Tibial artery (tissue), 4 donors: Measurements from ENCODE around the gene TSPAN7.

Experiments
- DNase-seq, 2 donors: peaks; one replicate each; pipeline ENCODE4 v3.0.0-alpha.2; 2019
- H3K27ac ChIP-seq, 2 donors: fragments of 200-600 bp; sonication (generic) in 1 of 2; 1 replicate in 1 of 2; 2 replicates in 1 of 2; pipeline ENCODE4 v1.5.1; 2018 to 2019; ENCODE audit warnings: mild to moderate bottlenecking in 1 of 2
- H3K27me3 ChIP-seq, 2 donors: fragments of 200-600 bp; sonication (generic) in 1 of 2; one replicate each; pipeline versions ENCODE4 v1.5.1 to v1.6.0; 2016 to 2019
- H3K36me3 ChIP-seq, 3 donors: fragments of 200-600 bp; sonication (generic) in 2 of 3; one replicate each; pipeline ENCODE4 v1.5.1; 2016 to 2019; ENCODE audit warnings: mild to moderate bottlenecking in 2 of 3
- H3K4me1 ChIP-seq, 4 donors: fragments of 200-600 bp; sonication (generic) in 2 of 4; 1 replicate in 3 of 4; 2 replicates in 1 of 4; pipeline ENCODE4 v1.5.1; 2016 to 2019
- H3K4me3 ChIP-seq, 2 donors: fragments of 200-600 bp; sonication (generic) in 1 of 2; 1 replicate in 1 of 2; 2 replicates in 1 of 2; pipeline ENCODE4 v1.5.1; 2018 to 2019; ENCODE audit warnings: mild to moderate bottlenecking in 2 of 2
- H3K9me3 ChIP-seq, 3 donors: fragments of 200-600 bp; sonication (generic) in 1 of 3; one replicate each; pipeline ENCODE4 v1.5.1; 2016 to 2019
- CTCF ChIP-seq, 2 experiments: fragments of 200-600 bp in 1 of 2; fragments of 450-650 bp in 1 of 2; IDR thresholded peaks; one replicate each; pipeline ENCODE4 v1.5.1; 2017 to 2019; ENCODE audit warnings: antibody characterized with exemption in 2 of 2, mild to moderate bottlenecking in 1 of 2, moderate library complexity in 1 of 2
- intact Hi-C: fragments of 100-400 bp; cut with DNase I; formaldehyde crosslinking; loops from one replicate; pipeline ENCODE4 v1.15.0; 2023; ENCODE audit warnings: low total_unique reads

Gene TSPAN7

DNA sequence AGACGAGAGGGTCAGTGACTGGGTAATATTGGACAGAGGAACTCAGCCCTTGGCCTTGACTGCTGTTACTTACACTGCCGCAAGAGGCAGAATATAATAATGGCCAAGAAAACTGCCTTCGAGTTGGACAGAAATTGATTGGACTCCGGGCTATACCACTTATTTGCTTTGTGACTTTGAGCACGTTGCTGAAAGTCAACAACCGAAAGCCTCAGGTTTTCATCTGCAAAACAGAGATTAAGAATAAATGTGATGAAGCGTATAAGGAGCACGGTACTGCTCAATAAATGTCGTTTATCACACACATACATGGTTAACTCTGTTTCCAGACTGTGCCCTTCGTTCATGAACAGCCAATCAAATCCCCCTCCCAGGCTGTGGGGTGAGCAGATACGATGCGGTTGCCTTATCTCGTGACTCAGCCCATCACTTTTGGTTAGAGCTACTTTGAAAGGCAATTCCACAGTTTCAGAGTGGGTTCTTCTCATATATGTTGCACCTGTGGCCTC, 91.6 kb downstream of the TSPAN7 start:
- H3K36me3 ChIP-seq, result no peaks in the 10 kb centered on the region
- H3K4me3 ChIP-seq, result no peak overlapping the region
- H3K9me3 ChIP-seq, result no peaks in the 10 kb centered on the region
- no peaks in the 10 kb centered on the region for H3K4me1 ChIP-seq
- H3K27me3 ChIP-seq, result no peaks in the 10 kb centered on the region
- intact Hi-C loops, result no loop called here
- no peak for DNase-seq
- TF ChIP-seq CTCF (IDR thresholded peaks at IDR 0.05), result no peak
- H3K27ac ChIP-seq, result no peak overlapping the region

GRCh38 chrX:38654302-38654701, 93.0 kb downstream of the TSPAN7 start:
- intact Hi-C loops, result no loop called here
- no peak for DNase-seq
- Histone ChIP-seq H3K27ac (no peak overlapping the region), H3K27me3 (no peaks in the 10 kb centered on the region), H3K4me3 (no peak overlapping the region), H3K36me3 (no peaks in the 10 kb centered on the region), H3K4me1 (no peaks in the 10 kb centered on the region), H3K9me3 (no peaks in the 10 kb centered on the region)
- TF ChIP-seq CTCF (IDR thresholded peaks at IDR 0.05), result peak; percentile 13 to 35

- no peak for TF ChIP-seq CTCF (IDR thresholded peaks at IDR 0.05)
- H3K9me3 ChIP-seq, result no peaks in the 10 kb centered on the region
- H3K36me3 ChIP-seq, result no peaks in the 10 kb centered on the region
- H3K4me1 ChIP-seq, result no peaks in the 10 kb centered on the region
- no peaks in the 10 kb centered on the region for H3K27me3 ChIP-seq
- no peak overlapping the region for H3K4me3 ChIP-seq
- DNase-seq, result no peak
- no peak overlapping the region for H3K27ac ChIP-seq
- intact Hi-C loops, result no loop called here
These were observed 95.1 kb downstream of the TSPAN7 start for GRCh38 chrX:38656350-38656915.

- no peak for TF ChIP-seq CTCF (IDR thresholded peaks at IDR 0.05)
- Histone ChIP-seq H3K4me1 (no peaks in the 10 kb centered on the region), H3K27me3 (no peaks in the 10 kb centered on the region), H3K9me3 (no peaks in the 10 kb centered on the region), H3K4me3 (no peak overlapping the region), H3K27ac (no peak overlapping the region), H3K36me3 (no peaks in the 10 kb centered on the region)
- no peak for DNase-seq
- intact Hi-C loops, result no loop called here
These were observed 96.2 kb downstream of the TSPAN7 start for GRCh38 chrX:38657562-38657961.

- no peaks in the 10 kb centered on the region for H3K36me3 ChIP-seq
- no peak overlapping the region for H3K4me3 ChIP-seq
- no peaks in the 10 kb centered on the region for H3K4me1 ChIP-seq
- H3K27ac ChIP-seq, result no peak overlapping the region
- H3K9me3 ChIP-seq, result no peaks in the 10 kb centered on the region
- H3K27me3 ChIP-seq, result no peaks in the 10 kb centered on the region
- TF ChIP-seq CTCF (IDR thresholded peaks at IDR 0.05), result no peak
- no peak for DNase-seq
- intact Hi-C loops, result no loop called here
These were observed 99.2 kb downstream of the TSPAN7 start for GRCh38 chrX:38660395-38661102.
